Activated CD8-positive, alpha-beta T cell treated with anti-CD3 and anti-CD28 coated beads for 36 hours (primary cell): ENCODE results near the gene NEURL1B. TPM values are rescaled to one million over a fixed set of nuclear protein-coding genes. Genes with fewer than 3 reads are reported as not detected.

Source experiments
- ATAC-seq: fragments of 200-7000 bp; cut with Tn5 transposase; one replicate; pipeline ENCODE4 v1.10.0; 2021; ENCODE audit warnings: mild to moderate bottlenecking, moderate library complexity
- CTCF ChIA-PET: fragments of 350-600 bp; sonication (Branson Sonifier 250); formaldehyde crosslinking; loops from one replicate; lab custom pipeline; 2021; ENCODE audit warnings: antibody characterized with exemption; lab: Charles Lee
- POLR2A ChIA-PET: fragments of 350-600 bp; sonication (Branson Sonifier 250); formaldehyde crosslinking; loops from one replicate; lab custom pipeline; 2021; ENCODE audit warnings: antibody characterized with exemption; lab: Charles Lee
- DNase-seq: peaks from one replicate; pipeline ENCODE4 v3.0.0-alpha.2; 2020
- H3K27ac Mint-ChIP-seq: one replicate; pipeline ENCODE4 v1.8.0; 2021; ENCODE audit warnings: mild to moderate bottlenecking, mixed read lengths
- H3K27me3 Mint-ChIP-seq: one replicate; pipeline ENCODE4 v1.8.0; 2021; ENCODE audit warnings: mixed read lengths
- H3K36me3 Mint-ChIP-seq: one replicate; pipeline ENCODE4 v1.8.0; 2021; ENCODE audit warnings: low read depth, mixed read lengths
- H3K4me1 Mint-ChIP-seq: one replicate; pipeline ENCODE4 v1.8.0; 2021; ENCODE audit warnings: low read depth, mixed read lengths
- H3K4me3 Mint-ChIP-seq: one replicate; pipeline ENCODE4 v1.8.0; 2021; ENCODE audit warnings: mild to moderate bottlenecking, moderate library complexity, mixed read lengths
- H3K9me3 Mint-ChIP-seq: one replicate; pipeline ENCODE4 v1.8.0; 2021; ENCODE audit warnings: mixed read lengths
- CTCF ChIP-seq: fragments of 200-600 bp; IDR thresholded peaks from one replicate; pipeline ENCODE4 v1.8.0; 2022; ENCODE audit warnings: antibody characterized with exemption, mild to moderate bottlenecking
- intact Hi-C: fragments of 100-400 bp; cut with micrococcal nuclease; formaldehyde crosslinking; loops from one replicate; pipeline ENCODE4 v1.10.0; 2022
- total RNA-seq, 2 experiments: library from RNA; stranded (reverse); gene quantifications; one replicate each; pipeline ENCODE4 v1.2.3, GENCODE V29; 2021

NEURL1B gene
- total RNA-seq, 2 experiments from 2014 or later = 0.18 to 0.22 TPM

GRCh38 chr5:172603251-172603806, 37.7 kb upstream of the NEURL1B start:
- no peak for TF ChIP-seq CTCF

GRCh38 chr5:172605466-172605865, 35.6 kb upstream of the NEURL1B start:
- H3K27ac Mint-ChIP-seq = no peak overlapping the region
- H3K36me3 Mint-ChIP-seq = no peaks in the 10 kb centered on the region
- peaks cover 17% of the 10 kb centered on the region for H3K27me3 Mint-ChIP-seq
- TF ChIP-seq CTCF = no peak
- ChIA-PET CTCF (interaction anchor here (1.0 kb wide), 1 partner anchor 20 kb away, joined by 3 read pairs; no protein-coding TSS in a partner anchor), POLR2A (no interaction called here)
- ATAC-seq (no peak), DNase-seq (no peak)
- no peak overlapping the region for H3K4me3 Mint-ChIP-seq
- intact Hi-C loops = no loop called here
- H3K9me3 Mint-ChIP-seq = peaks cover 2% of the 10 kb centered on the region
- no peaks in the 10 kb centered on the region for H3K4me1 Mint-ChIP-seq

More at GRCh38 chr5:172603251-172603806, 37.7 kb upstream of the NEURL1B start:
- Mint-ChIP-seq H3K27ac (no peak overlapping the region), H3K4me3 (no peak overlapping the region), H3K9me3 (peaks cover 2% of the 10 kb centered on the region), H3K27me3 (peaks cover 14% of the 10 kb centered on the region), H3K4me1 (no peaks in the 10 kb centered on the region), H3K36me3 (no peaks in the 10 kb centered on the region)
- DNase-seq (no peak), ATAC-seq (no peak)
- CTCF ChIA-PET = no interaction called here
- POLR2A ChIA-PET = no interaction called here
- intact Hi-C loops = no loop called here

GRCh38 chr5:172606156-172606785, 34.8 kb upstream of the NEURL1B start:
- Mint-ChIP-seq H3K36me3 (no peaks in the 10 kb centered on the region), H3K9me3 (peaks cover 2% of the 10 kb centered on the region), H3K27ac (no peak overlapping the region), H3K4me1 (no peaks in the 10 kb centered on the region), H3K27me3 (peaks cover 19% of the 10 kb centered on the region), H3K4me3 (no peak overlapping the region)
- CTCF ChIA-PET = interaction anchor here (0.8 to 1.0 kb wide), 2 partner anchors 21 to 91 kb away, joined by 3 read pairs; no protein-coding TSS in a partner anchor
- POLR2A ChIA-PET = no interaction called here
- no peak for TF ChIP-seq CTCF
- no peak for DNase-seq
- intact Hi-C loops = no loop called here
- ATAC-seq = no peak

- no peaks in the 10 kb centered on the region for H3K36me3 Mint-ChIP-seq
- DNase-seq (no peak), ATAC-seq (no peak)
- no peak overlapping the region for H3K4me3 Mint-ChIP-seq
- H3K27ac Mint-ChIP-seq = no peak overlapping the region
- peaks cover 19% of the 10 kb centered on the region for H3K27me3 Mint-ChIP-seq
- intact Hi-C loops = no loop called here
- no peaks in the 10 kb centered on the region for H3K4me1 Mint-ChIP-seq
- TF ChIP-seq CTCF = no peak
- ChIA-PET POLR2A (no interaction called here), CTCF (interaction anchor here (0.8 kb wide), 1 partner anchor 90 kb away, joined by 3 read pairs; no protein-coding TSS in a partner anchor)
- peaks cover 2% of the 10 kb centered on the region for H3K9me3 Mint-ChIP-seq
Measured at GRCh38 chr5:172607213-172607793, 33.8 kb upstream of the NEURL1B start.

- no peak for ATAC-seq
- CTCF ChIA-PET = no interaction called here
Measured at GRCh38 chr5:172608773-172609172, 32.3 kb upstream of the NEURL1B start.

More at GRCh38 chr5:172608773-172609172, 32.3 kb upstream of the NEURL1B start:
- H3K36me3 Mint-ChIP-seq = no peaks in the 10 kb centered on the region
- H3K4me1 Mint-ChIP-seq = no peaks in the 10 kb centered on the region
- H3K9me3 Mint-ChIP-seq = peaks cover 7% of the 10 kb centered on the region
- no peak overlapping the region for H3K4me3 Mint-ChIP-seq
- peaks cover 15% of the 10 kb centered on the region for H3K27me3 Mint-ChIP-seq
- DNase-seq = no peak
- no peak overlapping the region for H3K27ac Mint-ChIP-seq
- intact Hi-C loops = no loop called here
- POLR2A ChIA-PET = no interaction called here
- TF ChIP-seq CTCF = no peak
